Esophagus squamous epithelium (tissue), 4 donors: ENCODE data around the gene FAM153A.
"Not testable (repeated sequence)": the region's sequence is repeated elsewhere in the genome, so short reads cannot be mapped to it uniquely, and the experiment has no call there.

Experiments
- POLR2A ChIP-seq, 4 donors: fragments of 450-650 bp; IDR thresholded peaks; one replicate each; pipeline ENCODE4 v1.6.1; 2017; ENCODE audit warnings: antibody characterized with exemption in 4 of 4, mild to moderate bottlenecking in 4 of 4, moderate library complexity in 3 of 4
- TF ChIP-seq, protein P1 (sequence below), 6 experiments: fragments of 450-650 bp in 4 of 6; fragments of 200-600 bp in 2 of 6; sonication (generic) in 2 of 6; IDR thresholded peaks; one replicate each; pipeline ENCODE4 v1.5.1; 2016 to 2019; ENCODE audit warnings: antibody characterized with exemption in 6 of 6, mild to moderate bottlenecking in 4 of 6, moderate library complexity in 4 of 6

DNA sequence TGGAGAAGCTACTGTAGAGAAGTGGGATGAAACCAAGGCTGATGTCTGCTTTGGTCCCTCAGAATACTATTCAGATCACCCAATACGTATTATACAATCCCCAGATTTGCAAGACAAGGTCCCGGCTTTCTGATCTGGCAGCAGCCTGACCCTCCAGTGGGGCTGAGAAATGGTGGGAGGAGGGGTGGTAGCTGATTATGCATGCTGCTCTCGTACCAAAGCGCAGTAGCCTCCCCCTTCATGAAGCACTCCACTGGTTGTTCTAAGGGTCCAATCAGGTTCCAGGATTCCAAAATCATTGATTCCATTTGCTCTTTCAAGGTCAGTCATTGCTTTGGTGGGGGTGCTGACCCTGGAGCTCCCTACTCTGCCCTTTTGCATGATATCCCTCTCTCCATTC, 49.6 kb upstream of the FAM153A start:
- TF ChIP-seq, protein P1, sequence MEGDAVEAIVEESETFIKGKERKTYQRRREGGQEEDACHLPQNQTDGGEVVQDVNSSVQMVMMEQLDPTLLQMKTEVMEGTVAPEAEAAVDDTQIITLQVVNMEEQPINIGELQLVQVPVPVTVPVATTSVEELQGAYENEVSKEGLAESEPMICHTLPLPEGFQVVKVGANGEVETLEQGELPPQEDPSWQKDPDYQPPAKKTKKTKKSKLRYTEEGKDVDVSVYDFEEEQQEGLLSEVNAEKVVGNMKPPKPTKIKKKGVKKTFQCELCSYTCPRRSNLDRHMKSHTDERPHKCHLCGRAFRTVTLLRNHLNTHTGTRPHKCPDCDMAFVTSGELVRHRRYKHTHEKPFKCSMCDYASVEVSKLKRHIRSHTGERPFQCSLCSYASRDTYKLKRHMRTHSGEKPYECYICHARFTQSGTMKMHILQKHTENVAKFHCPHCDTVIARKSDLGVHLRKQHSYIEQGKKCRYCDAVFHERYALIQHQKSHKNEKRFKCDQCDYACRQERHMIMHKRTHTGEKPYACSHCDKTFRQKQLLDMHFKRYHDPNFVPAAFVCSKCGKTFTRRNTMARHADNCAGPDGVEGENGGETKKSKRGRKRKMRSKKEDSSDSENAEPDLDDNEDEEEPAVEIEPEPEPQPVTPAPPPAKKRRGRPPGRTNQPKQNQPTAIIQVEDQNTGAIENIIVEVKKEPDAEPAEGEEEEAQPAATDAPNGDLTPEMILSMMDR (IDR thresholded peaks at IDR 0.05) = not testable (repeated sequence)
- not testable (repeated sequence) for TF ChIP-seq POLR2A (IDR thresholded peaks at IDR 0.05)
